Activated CD4-positive, alpha-beta T cell treated with anti-CD3 and anti-CD28 coated beads for 4 hours (primary cell): Measurements from ENCODE around the gene SPG21.
"Not testable (repeated sequence)": the region's sequence is repeated elsewhere in the genome, so short reads cannot be mapped to it uniquely, and the experiment has no call there.

ENCODE experiments used
- DNase-seq, 2 donors: peaks; one replicate each; pipeline ENCODE4 v3.0.0-alpha.2; 2020

SPG21 gene

GRCh38 chr15:64989416-64990167 lies at the start of gene SPG21:
Gene SPG21 (minus strand): TSS chr15:64989914. CDS start chr15:64983569, 6,345 bp downstream.
- peak; percentile 87 to 89 for DNase-seq

DNA sequence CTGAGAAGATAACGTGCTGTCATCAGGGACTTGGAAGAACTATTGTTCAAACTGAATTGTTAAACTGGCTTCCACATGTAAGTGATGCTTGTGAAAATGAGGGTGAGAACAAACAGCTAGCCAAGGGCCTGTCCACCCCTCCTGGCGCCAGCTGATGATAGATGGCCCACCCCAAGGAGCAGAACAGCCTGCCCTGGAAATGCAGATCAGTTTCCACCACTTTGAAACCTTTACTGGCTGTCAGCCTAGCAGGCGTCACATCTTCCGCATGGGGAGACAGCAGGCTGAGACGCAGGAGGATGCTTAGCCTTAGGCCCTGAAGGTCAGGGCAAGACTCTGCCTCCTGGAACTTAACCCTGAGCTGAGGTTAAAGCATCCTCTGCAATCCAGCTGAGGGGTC lies 49.1 kb upstream of the SPG21 start:
- DNase-seq: no peak

GRCh38 chr15:65038428-65038827 lies 48.7 kb upstream of the SPG21 start:
- DNase-seq: no peak

GRCh38 chr15:65037309-65037708 lies 47.6 kb upstream of the SPG21 start:
- no peak for DNase-seq

DNA sequence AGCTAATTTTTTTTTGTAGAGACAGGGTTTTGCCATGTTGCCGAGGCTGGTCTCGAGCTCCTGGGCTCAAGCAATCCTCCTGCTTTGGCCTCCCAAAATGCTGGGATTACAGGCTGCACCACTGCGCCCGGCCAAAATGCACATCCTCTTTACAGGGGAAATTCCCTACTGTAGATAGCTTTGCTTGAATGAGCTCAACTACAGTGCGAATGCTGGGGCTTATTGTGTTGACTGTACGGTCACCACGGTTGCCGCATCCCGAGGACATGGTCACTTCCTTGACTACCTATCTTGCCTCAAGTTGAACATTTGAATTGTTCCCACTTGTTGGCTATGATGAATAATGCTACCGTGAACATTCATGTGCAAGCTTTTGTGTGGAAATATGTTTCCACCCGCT lies 45.0 kb upstream of the SPG21 start:
- no peak for DNase-seq

GRCh38 chr15:65033659-65034269 lies 44.0 kb upstream of the SPG21 start:
- DNase-seq: peak in 1 of 2 donors; percentile 15

DNA sequence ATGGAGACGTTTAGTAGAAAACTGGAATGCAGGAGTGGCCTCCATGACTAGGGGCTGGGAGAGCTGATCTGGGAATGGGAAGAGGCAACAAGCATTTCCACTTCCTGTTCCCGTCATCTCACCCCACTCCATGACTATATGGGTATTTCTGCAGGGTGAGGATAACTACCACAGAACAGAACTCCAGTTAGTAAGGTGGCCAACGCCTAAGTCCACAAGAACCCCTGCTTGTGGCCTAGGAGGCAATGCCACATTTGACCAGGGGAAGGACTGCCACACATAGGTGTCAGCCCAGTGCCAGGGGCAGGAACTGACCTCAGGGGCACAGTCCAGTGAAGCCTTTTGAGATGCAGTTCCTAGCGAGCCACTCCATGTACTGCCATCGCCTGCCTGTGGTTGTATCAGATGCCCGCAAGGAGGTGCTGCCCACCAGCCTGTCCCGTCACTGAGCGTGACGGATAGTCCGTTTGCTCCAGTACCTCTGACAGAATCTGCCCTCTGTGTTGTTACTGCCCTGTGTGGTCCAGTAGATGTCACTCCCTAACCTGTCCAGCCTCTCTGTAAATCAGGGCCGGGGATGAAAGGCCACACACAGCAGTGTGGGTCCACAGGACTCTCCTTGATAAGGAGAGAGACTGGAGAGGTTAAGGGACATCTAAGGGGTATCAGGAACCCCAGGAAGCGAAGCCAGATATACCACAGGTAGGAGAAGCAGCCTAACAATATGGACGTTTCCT lies 43.3 kb upstream of the SPG21 start:
- DNase-seq: peak; percentile 18 to 21

DNA sequence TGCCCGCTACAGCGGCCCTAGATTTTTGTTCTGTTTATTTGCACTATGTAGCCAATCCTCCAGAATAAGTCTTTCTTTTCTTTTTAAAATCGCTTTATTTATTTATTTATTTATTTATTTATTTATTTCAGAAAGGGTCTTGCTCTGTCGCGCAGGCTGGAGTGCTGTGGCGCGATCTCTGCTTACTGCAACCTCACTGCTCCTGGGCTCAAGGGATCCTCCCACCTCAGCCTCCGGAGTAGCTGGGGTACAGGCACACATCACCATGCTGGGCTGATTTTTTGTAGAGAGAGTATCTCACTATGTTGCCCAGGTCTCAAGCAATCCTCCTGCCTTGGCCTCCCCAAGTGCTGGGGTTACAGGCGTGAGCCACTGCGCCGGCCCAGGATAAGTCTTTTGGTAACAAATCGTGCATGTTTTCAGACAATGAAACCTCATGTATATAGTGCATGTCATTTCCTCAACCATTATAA lies 40.1 kb upstream of the SPG21 start:
- DNase-seq: no peak

DNA sequence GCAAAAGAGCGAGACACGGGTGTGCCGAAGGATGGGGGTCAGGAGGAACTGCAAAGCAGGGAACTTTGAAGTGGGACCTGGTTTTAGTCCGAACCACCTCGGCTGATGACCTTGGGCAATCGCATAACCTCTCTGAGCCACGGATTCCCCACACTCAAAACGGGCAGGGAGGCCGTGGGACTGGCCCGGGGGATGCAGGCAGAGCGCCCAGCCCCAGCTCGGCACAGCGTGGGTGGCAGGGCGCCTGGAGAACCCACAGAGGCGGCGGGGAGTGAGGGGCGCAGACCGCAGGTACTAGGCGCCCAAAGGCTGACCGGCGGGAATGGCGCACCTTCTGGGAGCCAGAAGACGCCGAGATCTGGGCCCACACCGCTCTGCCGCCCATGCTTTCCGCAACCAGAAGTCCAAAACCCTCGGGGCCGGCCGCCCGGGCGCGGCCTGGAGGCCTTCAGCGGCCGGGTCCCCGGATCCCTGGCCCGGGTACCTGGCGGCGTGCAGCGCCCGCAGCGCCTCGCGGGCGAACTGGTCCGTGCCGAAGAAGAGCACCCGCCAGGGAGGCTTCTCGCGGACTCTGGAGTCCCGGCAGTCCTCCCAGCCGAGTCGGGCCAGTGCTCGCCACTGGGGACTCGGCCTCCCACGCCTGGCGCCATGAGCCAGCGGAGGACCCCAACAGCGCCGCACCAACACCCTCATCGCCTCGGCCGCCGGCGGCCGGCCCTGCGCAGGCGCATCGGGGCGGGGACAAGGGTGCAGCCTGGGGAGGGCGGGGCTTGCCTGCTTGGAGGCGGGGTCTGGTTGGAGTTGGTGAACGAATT lies 39.4 kb upstream of the SPG21 start, which contains the start of gene MTFMT:
MTFMT (minus strand) TSS at position 719 of the 815 bp plus-strand sequence; CDS start at position 693, 26 bp downstream.
- peak; percentile 93 to 95 for DNase-seq

DNA sequence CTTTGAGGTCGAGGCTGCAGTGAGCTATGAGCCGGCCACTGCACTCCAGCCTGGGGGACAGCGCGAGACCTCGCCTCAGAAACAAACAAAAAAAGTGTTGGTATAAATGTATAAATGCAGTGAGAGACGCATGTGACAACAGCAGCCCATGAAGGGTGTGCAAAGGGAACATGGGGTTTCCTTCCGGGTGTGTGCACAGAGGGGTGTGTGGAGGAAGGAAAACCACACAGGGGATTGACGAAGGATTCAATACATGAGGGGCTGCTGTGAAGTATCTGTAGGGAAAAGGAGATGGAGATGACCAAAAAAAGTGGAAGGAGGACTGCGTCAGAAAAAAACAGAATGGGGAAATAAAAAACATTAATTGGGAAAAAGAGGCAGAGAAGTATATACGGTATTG lies 38.6 kb upstream of the SPG21 start:
- DNase-seq: no peak

GRCh38 chr15:65027593-65027992 lies 37.9 kb upstream of the SPG21 start:
- DNase-seq: no peak

- no peak for DNase-seq
These were observed 37.0 kb upstream of the SPG21 start for GRCh38 chr15:65026756-65027155.

- no peak for DNase-seq
These were observed 31.8 kb upstream of the SPG21 start for GRCh38 chr15:65021488-65021887.

DNA sequence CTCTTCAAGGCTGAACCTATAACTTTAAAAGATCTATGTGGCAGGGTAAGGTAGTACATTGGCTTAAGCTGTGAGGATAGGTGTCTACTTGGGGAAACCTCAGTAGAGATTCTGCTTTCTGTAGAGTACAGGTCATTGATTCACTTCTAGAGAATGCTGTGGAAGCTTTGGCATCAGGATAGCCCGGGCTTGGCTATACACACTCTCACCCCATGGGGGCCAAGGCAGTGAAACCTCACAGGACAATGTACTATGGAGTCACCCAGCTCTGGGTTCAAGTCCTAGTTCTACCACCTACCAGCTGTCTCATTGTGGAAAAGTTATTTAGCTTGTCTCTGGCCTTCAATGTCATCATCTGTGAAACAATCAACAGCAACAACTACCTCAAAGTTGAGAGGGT lies 30.7 kb upstream of the SPG21 start:
- no peak for DNase-seq

DNA sequence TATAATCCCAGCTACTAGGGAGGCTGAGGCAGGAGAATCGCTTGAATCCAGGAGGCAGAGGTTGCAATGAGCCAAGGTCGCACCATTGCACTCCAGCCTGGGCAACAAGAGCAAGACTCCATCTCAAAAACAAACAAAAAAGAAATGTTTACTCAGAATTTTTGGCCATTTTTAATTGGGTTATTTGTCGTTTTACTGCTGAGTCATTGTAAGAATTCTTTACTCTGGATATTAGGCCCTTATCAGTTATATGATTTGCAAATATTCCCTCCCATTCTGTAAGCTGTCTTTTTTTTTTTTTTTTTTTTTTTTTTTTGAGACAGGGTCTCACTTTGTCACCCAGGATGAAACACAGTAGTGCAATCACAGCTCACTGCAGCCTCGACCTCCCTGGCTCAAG lies 21.5 kb upstream of the SPG21 start:
- not testable (repeated sequence) for DNase-seq

- DNase-seq: no peak
These were observed 19.3 kb upstream of the SPG21 start for GRCh38 chr15:65008983-65009382.

GRCh38 chr15:65006876-65007275 lies 17.2 kb upstream of the SPG21 start:
- DNase-seq: no peak

- no peak for DNase-seq
These were observed 15.3 kb upstream of the SPG21 start for GRCh38 chr15:65004993-65005392.

- no peak for DNase-seq
These were observed 8.1 kb upstream of the SPG21 start for GRCh38 chr15:64997745-64998375.

- DNase-seq: no peak
These were observed 7.4 kb upstream of the SPG21 start for GRCh38 chr15:64997066-64997465.

GRCh38 chr15:64993290-64993689 lies 3.6 kb upstream of the SPG21 start:
- no peak for DNase-seq

- DNase-seq: no peak
These were observed 1.9 kb upstream of the SPG21 start for GRCh38 chr15:64991536-64992135.
